ENCODE results near the gene SMC1B.

Gene SMC1B

DNA sequence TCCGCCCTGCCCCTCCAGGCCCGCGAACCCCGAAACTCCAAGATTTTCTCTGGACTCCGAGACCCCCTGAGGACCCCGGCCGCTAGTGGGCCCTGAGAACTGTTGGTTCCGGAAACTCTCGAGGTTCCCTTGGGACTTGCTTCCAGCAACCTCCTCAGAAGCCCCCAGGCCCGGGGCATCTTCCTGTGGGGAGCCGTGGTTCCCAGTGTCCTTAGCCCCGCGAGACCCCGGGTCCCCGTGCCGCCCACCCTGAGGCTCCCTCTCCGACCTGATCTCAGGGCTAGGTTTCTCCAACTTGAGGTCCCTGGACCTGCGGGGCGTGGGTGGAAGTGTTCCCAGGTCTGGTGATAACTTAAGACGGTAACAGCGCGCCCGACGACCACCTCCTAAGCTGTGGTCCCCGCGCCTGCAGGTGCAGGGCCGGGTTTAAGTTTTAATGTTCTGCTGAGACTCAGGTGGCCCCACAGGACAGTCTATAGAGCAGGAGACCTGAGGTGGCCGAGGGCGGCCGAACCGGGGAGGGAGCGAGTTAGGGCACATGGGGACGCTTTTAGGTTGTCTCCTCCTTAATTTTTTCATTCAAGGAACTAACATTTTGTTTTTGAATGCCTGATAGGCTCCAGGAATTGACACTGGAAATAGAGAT lies 102.9 kb downstream of the SMC1B start:
- Histone ChIP-seq H2AFZ (ENCODE audit: low read length, unreplicated experiment) (peak overlapping the region; percentile 60), H3K36me3 (ENCODE audit: insufficient read depth, low read length) (no peaks in the 10 kb centered on the region), H3K27ac (ENCODE audit: low read depth, low read length) (no peak overlapping the region), H3K79me2 (ENCODE audit: control insufficient read depth, insufficient read depth, low read length, unreplicated experiment) (peaks cover 11% of the 10 kb centered on the region), H3K4me3 (ENCODE audit: low read depth, low read length) (peak overlapping the region; percentile 85), H3K4me1 (ENCODE audit: control insufficient read depth, insufficient read depth, low read length, unreplicated experiment) (no peaks in the 10 kb centered on the region), H3K27me3 (ENCODE audit: insufficient read depth, low read length) (no peaks in the 10 kb centered on the region)

DNA sequence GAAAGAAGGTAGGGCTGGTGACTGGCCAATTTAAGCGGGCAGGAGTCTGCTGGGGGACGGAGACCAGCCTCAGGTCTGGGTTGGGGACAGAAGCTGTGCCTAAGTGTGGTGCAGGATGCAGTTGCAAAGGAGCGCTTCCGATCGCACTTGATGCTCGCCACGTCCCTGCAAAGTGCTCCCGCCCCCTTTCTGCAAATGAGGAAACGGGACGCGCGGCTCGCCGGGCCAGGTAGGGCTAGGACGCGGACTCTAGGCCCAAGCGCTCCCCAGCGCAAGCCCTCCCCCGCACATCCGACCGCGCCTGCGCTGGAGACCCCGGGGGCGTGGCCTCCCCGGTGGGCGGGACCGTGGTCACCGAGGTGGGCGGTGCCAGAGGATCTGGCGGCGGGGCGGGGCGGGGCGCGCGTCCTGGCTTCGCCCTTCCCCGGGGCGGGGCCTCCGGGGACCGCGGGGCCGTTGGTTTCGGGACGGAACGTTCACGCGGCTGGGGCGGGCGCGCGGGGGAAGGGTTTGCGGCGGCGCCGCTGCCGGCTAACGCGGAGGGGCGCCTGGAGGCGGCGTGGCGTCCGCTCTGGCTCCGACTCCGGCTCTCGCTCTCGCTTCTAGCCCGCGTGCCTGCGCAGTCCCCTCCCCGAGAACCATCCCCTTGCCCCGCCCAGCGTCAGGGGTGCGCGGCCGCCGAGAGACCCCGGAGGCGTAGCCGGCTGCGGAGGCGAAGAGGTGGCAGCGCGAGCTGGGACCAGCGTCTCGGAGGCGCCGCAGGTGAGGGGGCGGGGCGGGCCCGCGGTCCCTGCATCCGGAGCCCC lies 103.8 kb downstream of the SMC1B start, which contains the start of gene FAM118A:
FAM118A (plus strand) TSS at position 513 of the 806 bp plus-strand sequence. CDS start 12,446 bp downstream, outside the sequence.
- Histone ChIP-seq H3K4me1 (ENCODE audit: control insufficient read depth, insufficient read depth, low read length, unreplicated experiment) (no peaks in the 10 kb centered on the region), H2AFZ (ENCODE audit: low read length, unreplicated experiment) (peak within 1 kb of the TSS; percentile 60)

GRCh38 chr22:45308957-45309421 lies 104.4 kb downstream of the SMC1B start:
- peaks cover 11% of the 10 kb centered on the region for H3K79me2 ChIP-seq (ENCODE audit: control insufficient read depth, insufficient read depth, low read length, unreplicated experiment)
- no peak overlapping the region for H3K27ac ChIP-seq (ENCODE audit: low read depth, low read length)
- H2AFZ ChIP-seq (ENCODE audit: low read length, unreplicated experiment), result peak overlapping the region; percentile 51
- H3K4me1 ChIP-seq (ENCODE audit: control insufficient read depth, insufficient read depth, low read length, unreplicated experiment), result no peaks in the 10 kb centered on the region
- no peaks in the 10 kb centered on the region for H3K36me3 ChIP-seq (ENCODE audit: insufficient read depth, low read length)
- no peaks in the 10 kb centered on the region for H3K27me3 ChIP-seq (ENCODE audit: insufficient read depth, low read length)
- peak overlapping the region; percentile 85 for H3K4me3 ChIP-seq (ENCODE audit: low read depth, low read length)

More for the DNA sequence above, 103.8 kb downstream of the SMC1B start, which contains the start of gene FAM118A:
- peak within 1 kb of the TSS; percentile 85 for H3K4me3 ChIP-seq (ENCODE audit: low read depth, low read length)
- H3K27ac ChIP-seq (ENCODE audit: low read depth, low read length), result no peak within 1 kb of the TSS
- no peaks in the 10 kb centered on the region for H3K27me3 ChIP-seq (ENCODE audit: insufficient read depth, low read length)
- peaks cover 11% of the 10 kb centered on the region for H3K79me2 ChIP-seq (ENCODE audit: control insufficient read depth, insufficient read depth, low read length, unreplicated experiment)
- no peaks in the 10 kb centered on the region for H3K36me3 ChIP-seq (ENCODE audit: insufficient read depth, low read length)

DNA sequence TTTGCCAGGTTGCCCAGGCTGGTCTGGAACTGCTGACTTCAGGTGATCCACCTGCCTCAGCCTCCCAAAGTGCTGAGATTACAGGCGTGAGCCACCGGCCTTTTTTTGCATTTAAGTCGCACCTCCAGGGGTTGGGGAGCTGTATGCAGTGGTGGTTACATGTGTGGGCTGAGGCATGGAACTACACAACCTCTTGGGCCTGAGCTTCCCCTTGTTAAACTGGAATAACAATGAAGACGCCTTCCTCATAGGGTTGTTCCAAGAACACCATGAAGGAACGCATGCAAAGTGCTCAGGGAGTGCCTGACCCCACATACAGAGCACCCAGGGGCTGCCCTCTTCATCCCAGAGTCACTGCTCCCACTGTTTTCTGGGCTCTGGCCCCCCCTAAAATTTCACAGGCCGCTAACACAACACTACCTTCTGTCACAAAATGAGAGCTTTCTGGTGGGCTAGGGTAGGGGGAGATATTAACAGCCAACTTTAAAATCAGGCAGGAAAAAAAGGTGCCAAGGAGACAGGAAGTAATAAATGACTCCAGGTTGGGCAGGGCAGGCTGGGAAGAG lies 104.9 kb downstream of the SMC1B start:
- H3K27me3 ChIP-seq (ENCODE audit: insufficient read depth, low read length), result no peaks in the 10 kb centered on the region
- no peak overlapping the region for H3K27ac ChIP-seq (ENCODE audit: low read depth, low read length)
- H3K36me3 ChIP-seq (ENCODE audit: insufficient read depth, low read length), result no peaks in the 10 kb centered on the region
- peak overlapping the region; percentile 38 for H2AFZ ChIP-seq (ENCODE audit: low read length, unreplicated experiment)
- H3K4me3 ChIP-seq (ENCODE audit: low read depth, low read length), result no peak overlapping the region
- H3K4me1 ChIP-seq (ENCODE audit: control insufficient read depth, insufficient read depth, low read length, unreplicated experiment), result no peaks in the 10 kb centered on the region
- H3K79me2 ChIP-seq (ENCODE audit: control insufficient read depth, insufficient read depth, low read length, unreplicated experiment), result peaks cover 9% of the 10 kb centered on the region

DNA sequence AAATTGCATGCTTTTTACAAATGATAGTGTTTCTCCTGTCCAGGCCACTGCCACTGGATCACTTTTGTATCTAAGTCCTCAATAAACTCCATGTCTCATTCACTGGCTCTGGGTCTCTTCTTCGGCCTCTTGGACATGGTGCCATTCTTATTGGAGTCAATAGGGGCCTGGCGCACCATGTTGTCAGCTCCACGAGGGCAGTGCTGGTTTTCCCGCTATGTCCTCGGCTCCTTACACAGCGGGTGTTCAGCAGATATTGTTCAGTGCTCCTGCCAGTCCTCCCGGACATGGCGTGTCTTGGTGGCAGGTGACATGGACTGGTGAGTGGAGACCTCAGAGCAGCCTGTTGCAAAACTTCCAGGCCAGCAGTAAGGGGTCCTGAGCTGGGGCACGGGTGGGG lies 107.3 kb downstream of the SMC1B start:
- Histone ChIP-seq H3K4me3 (ENCODE audit: low read depth, low read length) (no peak overlapping the region), H3K36me3 (ENCODE audit: insufficient read depth, low read length) (no peaks in the 10 kb centered on the region), H3K27ac (ENCODE audit: low read depth, low read length) (no peak overlapping the region), H3K27me3 (ENCODE audit: insufficient read depth, low read length) (no peaks in the 10 kb centered on the region), H2AFZ (ENCODE audit: low read length, unreplicated experiment) (no peak overlapping the region), H3K79me2 (ENCODE audit: control insufficient read depth, insufficient read depth, low read length, unreplicated experiment) (peaks cover 8% of the 10 kb centered on the region), H3K4me1 (ENCODE audit: control insufficient read depth, insufficient read depth, low read length, unreplicated experiment) (peaks cover 2% of the 10 kb centered on the region)

DNA sequence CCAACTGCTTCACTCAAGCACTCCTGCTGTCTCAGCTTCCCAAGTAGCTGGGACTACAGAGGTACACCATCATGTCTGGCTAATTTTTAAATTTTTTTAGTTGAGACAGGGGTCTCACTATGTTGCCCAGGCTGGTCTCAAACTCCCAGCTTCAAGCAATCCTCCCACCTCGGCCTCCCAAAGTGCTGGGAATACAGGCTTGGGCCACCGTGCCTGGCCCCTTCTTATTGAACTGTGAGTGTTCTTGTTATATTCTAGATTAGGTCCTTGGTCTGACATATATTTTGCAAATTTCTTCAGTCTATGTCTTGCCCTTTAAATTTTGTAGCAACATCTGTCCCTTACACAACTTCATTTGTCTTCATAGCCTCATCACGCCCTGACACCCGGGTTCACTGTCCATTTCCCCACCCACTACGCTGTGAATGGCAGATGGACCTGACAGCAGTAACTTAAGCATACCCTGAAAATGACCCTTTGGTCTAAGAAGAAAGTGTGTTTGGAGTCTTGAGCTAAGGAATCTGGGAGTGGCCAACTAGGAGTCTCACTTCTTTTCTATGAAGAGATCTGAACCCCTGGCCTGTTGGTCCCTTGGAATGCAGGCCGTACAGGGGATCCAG lies 107.8 kb downstream of the SMC1B start:
- no peak overlapping the region for H2AFZ ChIP-seq (ENCODE audit: low read length, unreplicated experiment)
- H3K36me3 ChIP-seq (ENCODE audit: insufficient read depth, low read length), result no peaks in the 10 kb centered on the region
- H3K4me1 ChIP-seq (ENCODE audit: control insufficient read depth, insufficient read depth, low read length, unreplicated experiment), result peaks cover 2% of the 10 kb centered on the region
- peaks cover 3% of the 10 kb centered on the region for H3K79me2 ChIP-seq (ENCODE audit: control insufficient read depth, insufficient read depth, low read length, unreplicated experiment)
- H3K4me3 ChIP-seq (ENCODE audit: low read depth, low read length), result no peak overlapping the region
- H3K27me3 ChIP-seq (ENCODE audit: insufficient read depth, low read length), result no peaks in the 10 kb centered on the region
- no peak overlapping the region for H3K27ac ChIP-seq (ENCODE audit: low read depth, low read length)

- H3K36me3 ChIP-seq (ENCODE audit: insufficient read depth, low read length), result no peaks in the 10 kb centered on the region
- no peak overlapping the region for H3K27ac ChIP-seq (ENCODE audit: low read depth, low read length)
- no peak overlapping the region for H2AFZ ChIP-seq (ENCODE audit: low read length, unreplicated experiment)
- no peak overlapping the region for H3K4me3 ChIP-seq (ENCODE audit: low read depth, low read length)
- no peaks in the 10 kb centered on the region for H3K27me3 ChIP-seq (ENCODE audit: insufficient read depth, low read length)
- no peaks in the 10 kb centered on the region for H3K79me2 ChIP-seq (ENCODE audit: control insufficient read depth, insufficient read depth, low read length, unreplicated experiment)
- H3K4me1 ChIP-seq (ENCODE audit: control insufficient read depth, insufficient read depth, low read length, unreplicated experiment), result peaks cover 2% of the 10 kb centered on the region
These were observed 108.4 kb downstream of the SMC1B start for GRCh38 chr22:45304971-45305370.

DNA sequence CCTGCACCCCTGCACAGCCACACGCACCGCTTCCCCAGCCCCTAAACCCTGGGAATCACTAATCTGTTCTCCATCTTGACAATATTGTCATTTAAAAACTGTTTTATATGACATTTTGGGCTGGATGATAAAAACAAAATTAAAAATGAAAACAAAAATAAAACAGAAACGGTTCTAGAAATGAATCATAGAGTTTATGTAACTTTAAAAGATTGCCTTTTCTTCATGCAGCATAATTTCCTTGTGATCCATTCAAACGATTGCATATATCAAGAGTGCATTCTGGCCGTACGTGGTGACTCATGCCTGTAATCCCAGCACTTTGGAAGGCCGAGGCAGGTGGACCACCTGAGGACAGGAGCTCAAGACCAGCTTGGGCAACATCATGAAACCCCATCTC lies 110.2 kb downstream of the SMC1B start:
- Histone ChIP-seq H3K4me3 (ENCODE audit: low read depth, low read length) (no peak overlapping the region), H2AFZ (ENCODE audit: low read length, unreplicated experiment) (no peak overlapping the region), H3K4me1 (ENCODE audit: control insufficient read depth, insufficient read depth, low read length, unreplicated experiment) (peaks cover 2% of the 10 kb centered on the region), H3K27ac (ENCODE audit: low read depth, low read length) (no peak overlapping the region), H3K27me3 (ENCODE audit: insufficient read depth, low read length) (no peaks in the 10 kb centered on the region), H3K36me3 (ENCODE audit: insufficient read depth, low read length) (no peaks in the 10 kb centered on the region), H3K79me2 (ENCODE audit: control insufficient read depth, insufficient read depth, low read length, unreplicated experiment) (no peaks in the 10 kb centered on the region)

- no peaks in the 10 kb centered on the region for H3K79me2 ChIP-seq (ENCODE audit: control insufficient read depth, insufficient read depth, low read length, unreplicated experiment)
- no peak overlapping the region for H2AFZ ChIP-seq (ENCODE audit: low read length, unreplicated experiment)
- H3K36me3 ChIP-seq (ENCODE audit: insufficient read depth, low read length), result no peaks in the 10 kb centered on the region
- H3K27me3 ChIP-seq (ENCODE audit: insufficient read depth, low read length), result no peaks in the 10 kb centered on the region
- peaks cover 2% of the 10 kb centered on the region for H3K4me1 ChIP-seq (ENCODE audit: control insufficient read depth, insufficient read depth, low read length, unreplicated experiment)
- H3K27ac ChIP-seq (ENCODE audit: low read depth, low read length), result no peak overlapping the region
- H3K4me3 ChIP-seq (ENCODE audit: low read depth, low read length), result no peak overlapping the region
These were observed 110.6 kb downstream of the SMC1B start for GRCh38 chr22:45302751-45303150.

GRCh38 chr22:45298934-45299505 lies 114.4 kb downstream of the SMC1B start:
- H3K36me3 ChIP-seq (ENCODE audit: insufficient read depth, low read length), result no peaks in the 10 kb centered on the region
- H3K27ac ChIP-seq (ENCODE audit: low read depth, low read length), result no peak overlapping the region
- H2AFZ ChIP-seq (ENCODE audit: low read length, unreplicated experiment), result no peak overlapping the region
- H3K79me2 ChIP-seq (ENCODE audit: control insufficient read depth, insufficient read depth, low read length, unreplicated experiment), result no peaks in the 10 kb centered on the region
- no peaks in the 10 kb centered on the region for H3K27me3 ChIP-seq (ENCODE audit: insufficient read depth, low read length)
- H3K4me3 ChIP-seq (ENCODE audit: low read depth, low read length), result no peak overlapping the region
- H3K4me1 ChIP-seq (ENCODE audit: control insufficient read depth, insufficient read depth, low read length, unreplicated experiment), result peaks cover 2% of the 10 kb centered on the region
